ENCODE data around the gene SLC35F1. TPM values are rescaled to one million over a fixed set of nuclear protein-coding genes. Genes with fewer than 3 reads are reported as not detected.

The SLC35F1 gene
- total RNA-seq, 1 experiment from 2014 or later, result not detected

DNA sequence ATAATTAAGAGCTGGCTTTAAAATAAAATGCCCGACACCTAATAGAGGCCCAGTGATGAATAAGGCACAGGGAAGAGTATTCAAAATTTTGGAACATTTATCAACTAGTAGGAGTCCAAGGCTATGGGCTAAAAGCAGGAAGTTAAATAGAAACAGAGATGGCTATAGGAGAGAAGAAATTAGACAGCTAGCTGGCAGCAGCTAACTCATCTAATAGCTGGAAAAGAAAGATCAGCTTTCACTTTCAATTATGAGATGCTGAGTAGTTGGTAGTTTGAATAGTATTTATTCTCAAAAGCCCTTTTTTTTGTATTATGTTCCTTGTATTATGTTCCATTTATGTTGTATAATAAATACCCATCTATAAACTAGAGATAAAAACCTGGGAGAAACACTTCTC is 215.7 kb downstream of the SLC35F1 start:
- DNase-seq (ENCODE audit: low read depth), result no peak

DNA sequence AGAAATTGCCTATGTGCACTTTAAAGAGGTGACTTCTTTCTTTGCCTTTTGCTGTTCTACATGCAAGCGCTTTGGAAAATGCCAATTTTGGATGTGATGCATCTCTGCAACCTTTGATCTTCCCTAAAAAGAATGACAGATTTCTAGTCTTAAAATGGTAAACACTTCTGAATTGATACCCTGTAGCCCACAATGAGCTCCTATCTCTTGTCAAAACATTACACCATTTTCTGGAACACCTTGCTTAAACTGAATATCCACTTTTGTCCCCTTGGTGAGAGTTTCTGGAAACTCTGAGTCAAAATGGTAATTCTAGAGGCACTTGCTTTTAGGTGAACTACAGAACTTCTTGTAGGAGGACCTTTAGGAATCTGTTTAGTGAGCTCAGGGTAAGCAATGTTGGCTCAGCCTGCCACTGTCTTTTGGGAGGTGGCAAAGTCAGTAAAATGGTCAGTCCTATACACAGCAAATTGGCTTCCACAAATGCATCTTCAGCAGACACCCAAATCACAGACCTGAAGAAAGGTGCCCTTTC is 216.5 kb downstream of the SLC35F1 start:
- no peak for DNase-seq (ENCODE audit: low read depth)

DNA sequence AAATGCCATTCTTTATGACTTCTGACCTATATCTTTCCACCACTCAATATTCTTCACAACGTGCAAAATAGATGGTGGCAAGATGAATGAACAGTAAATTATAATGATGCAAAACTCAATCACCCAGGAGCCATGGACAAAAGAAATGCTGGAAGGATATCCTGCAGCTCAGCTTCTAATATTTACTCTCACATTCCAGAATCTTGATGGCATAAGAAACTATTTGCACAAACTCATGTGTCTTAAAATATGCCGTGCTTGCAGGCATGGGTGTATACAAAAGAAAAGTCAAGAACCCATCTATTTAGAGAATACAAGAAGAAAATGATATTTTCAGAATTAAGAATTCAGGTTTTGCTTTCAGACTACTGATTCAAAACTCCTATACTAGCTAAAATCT is 217.8 kb downstream of the SLC35F1 start:
- no peak for DNase-seq (ENCODE audit: low read depth)

DNA sequence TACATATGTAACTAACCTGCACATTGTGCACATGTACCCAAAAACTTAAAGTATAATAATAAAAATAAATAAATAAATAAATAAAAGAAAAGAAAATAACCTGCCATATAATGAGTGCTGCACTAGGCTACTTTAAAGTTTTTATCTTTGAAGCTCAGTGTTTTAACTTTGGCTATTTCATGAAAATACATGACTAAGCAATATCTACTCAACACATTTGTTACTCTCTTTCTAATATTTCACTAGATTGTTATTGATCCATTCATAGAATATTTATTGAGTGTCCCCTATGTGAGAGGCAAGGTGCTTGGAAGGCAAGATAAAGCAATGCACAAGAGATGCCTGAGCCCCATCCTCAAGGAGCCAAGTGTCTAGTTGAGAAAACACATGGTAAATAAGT is 221.7 kb downstream of the SLC35F1 start:
- no peak for DNase-seq (ENCODE audit: low read depth)

DNA sequence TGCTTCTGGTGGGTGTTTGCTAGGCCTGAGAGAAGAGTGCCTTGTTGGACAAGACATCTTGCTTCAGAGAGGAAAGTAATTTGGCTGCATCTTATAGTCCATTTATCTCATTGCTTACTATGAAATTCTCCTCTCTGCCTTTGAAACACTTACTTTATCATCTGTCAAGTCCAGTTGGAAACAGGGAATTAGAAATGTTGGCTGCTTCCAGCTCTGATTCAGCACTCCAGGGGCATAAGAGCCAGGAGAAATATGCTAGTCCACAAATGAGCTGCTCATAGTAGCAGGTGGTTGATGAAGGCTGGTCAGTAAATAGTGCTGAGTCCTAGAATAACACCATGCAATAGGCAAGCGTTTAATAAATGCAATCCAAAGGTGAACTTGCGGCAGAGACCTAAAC is 227.1 kb downstream of the SLC35F1 start:
- DNase-seq (ENCODE audit: low read depth), result no peak

DNA sequence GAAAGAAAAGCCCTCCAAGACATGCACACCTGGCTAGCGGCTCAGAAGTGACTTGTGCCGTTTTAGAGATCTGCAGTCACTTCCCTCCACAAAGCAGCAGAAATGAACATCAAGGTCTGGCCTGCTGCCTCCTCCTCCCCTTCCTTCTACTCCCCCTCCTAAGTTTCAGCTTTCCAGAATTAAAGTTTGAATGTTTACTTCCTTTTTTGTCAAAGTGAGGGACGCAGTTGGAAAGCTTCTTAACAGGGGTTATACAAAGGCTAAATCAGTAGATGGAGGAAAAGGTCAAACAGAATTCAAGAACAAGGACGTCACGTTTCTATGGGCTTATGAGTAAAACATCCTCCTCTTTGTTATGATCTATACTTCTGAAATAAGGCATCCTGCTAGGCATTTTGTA is 227.7 kb downstream of the SLC35F1 start:
- DNase-seq (ENCODE audit: low read depth), result no peak

DNA sequence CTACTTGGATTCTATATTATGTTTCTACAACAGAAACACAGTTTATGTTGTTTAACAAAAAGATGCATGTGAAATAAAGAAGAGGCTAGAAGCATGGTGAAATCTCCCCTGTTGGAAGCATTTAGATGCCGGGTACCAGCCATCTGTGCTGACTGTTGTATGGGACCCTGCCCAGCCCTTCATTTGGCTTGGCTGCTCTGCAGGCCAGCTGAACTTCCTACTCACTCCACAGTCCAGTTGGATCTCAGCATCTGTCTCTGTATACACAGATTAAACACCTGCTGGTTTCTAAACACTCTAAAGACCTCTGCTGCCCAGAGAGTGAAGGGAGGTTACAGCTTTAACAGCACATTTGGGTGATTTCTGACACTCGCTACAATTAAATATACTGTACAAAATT is 228.3 kb downstream of the SLC35F1 start:
- DNase-seq (ENCODE audit: low read depth), result no peak

DNA sequence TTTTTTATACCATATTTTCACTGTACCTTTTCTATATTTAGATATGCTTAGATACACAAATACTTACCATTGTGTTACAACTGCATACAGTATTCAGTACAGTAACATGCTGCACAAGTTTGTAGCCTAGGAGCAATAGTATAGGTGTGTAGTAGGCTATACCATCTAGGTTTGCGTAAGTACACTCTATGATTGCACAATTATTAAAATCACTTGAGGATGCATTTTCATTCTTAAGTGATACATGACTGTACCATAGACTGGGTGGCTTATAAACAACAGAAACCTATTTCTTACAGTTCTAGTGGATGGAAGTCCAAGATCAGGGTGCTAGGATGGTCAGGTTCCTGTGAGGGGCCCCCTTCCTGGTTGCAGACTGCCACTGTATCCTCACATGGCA is 234.1 kb downstream of the SLC35F1 start:
- no peak for DNase-seq (ENCODE audit: low read depth)

DNA sequence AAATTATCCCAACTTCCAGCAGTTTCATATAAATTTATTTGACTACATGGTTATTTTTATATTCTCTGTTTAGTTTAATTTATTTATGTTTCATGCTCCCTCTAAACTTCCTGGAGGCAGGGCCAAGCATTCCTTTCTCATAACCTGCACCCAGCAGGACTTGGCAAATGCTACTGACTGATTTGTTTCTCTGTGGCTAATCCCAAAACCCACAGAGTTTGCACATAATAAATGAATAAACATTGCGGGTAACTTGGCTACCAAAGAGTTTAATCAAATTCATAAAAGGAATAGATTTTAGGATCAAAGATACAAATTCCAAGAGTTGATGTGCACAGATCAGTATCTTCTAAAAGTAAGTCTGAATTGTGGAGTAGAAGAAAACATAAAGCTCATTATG is 239.5 kb downstream of the SLC35F1 start:
- peak; percentile 18 for DNase-seq (ENCODE audit: low read depth)

DNA sequence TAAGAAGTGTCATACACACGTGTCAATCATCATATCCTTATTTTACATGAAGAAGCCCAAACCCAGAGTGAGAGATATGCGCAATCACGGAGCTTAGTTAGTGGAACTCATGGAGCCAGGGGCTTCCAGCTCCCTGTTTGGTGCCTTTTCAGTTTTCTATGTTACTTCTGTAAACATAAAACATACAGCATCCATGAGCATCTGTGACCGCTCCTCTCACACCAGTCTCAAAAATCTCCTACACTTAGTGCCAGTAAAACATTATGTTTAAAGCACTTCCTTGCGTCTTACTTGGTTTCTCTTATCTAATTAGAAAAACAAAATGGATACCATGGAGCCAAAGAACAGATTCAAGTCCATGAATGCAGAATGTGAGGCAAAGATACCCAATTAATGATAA is 240.4 kb downstream of the SLC35F1 start:
- no peak for DNase-seq (ENCODE audit: low read depth)

DNA sequence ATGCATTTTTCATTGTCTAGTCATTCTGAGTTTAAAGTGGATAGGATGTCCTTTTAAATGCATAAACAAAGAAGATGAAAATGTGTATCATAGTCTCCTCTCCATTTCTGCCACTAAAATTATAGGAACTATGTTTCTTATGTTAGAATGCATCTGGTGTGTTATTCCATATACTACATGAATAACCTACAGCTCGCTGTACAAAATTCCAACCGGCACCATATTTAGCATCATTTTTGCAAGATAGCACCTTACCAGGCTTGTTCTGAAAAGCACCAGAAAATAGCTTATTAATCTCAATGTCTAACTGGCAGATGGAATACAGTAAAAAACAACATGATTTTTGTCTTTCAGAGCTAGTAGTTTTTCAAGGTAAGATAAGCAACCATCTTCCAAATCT is 241.5 kb downstream of the SLC35F1 start:
- no peak for DNase-seq (ENCODE audit: low read depth)

DNA sequence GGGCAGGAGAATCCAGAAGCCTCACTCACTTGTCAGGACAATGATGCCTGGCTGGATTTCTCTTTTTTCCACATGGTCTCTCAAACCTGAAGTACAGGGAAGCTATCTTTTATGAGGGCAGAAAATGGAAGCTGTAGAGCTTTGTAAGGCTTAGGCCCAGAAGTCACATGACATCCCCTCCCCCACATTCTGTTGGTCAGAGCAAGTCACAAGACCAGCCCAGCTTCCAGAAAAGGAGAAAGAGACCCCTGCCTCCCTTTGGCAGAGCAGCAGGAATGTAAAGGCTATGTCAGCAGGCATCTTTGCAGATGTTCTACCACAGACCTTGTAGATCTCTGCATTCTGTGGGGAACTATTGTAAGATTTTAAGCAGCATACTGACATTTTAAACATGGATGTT is 245.5 kb downstream of the SLC35F1 start:
- DNase-seq (ENCODE audit: low read depth), result no peak

DNA sequence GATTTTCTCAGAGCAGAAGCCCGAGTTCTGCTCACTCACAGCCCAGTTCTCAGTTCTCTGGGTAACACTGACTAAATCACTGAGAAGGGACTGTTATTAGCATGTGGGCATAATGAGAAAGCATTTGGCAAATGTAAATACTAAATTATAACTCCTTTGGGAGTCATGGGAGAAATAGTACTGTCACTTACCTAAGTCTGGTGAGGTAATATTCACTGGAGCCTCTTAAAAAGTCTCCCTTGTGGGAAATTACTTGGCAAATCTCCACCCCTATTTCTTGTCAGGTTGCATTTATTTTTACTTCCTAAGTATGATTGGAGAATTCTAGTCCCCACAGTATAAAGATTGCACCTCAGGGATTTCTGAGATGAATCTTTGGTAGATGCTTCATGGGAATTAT is 254.3 kb downstream of the SLC35F1 start:
- no peak for DNase-seq (ENCODE audit: low read depth)

DNA sequence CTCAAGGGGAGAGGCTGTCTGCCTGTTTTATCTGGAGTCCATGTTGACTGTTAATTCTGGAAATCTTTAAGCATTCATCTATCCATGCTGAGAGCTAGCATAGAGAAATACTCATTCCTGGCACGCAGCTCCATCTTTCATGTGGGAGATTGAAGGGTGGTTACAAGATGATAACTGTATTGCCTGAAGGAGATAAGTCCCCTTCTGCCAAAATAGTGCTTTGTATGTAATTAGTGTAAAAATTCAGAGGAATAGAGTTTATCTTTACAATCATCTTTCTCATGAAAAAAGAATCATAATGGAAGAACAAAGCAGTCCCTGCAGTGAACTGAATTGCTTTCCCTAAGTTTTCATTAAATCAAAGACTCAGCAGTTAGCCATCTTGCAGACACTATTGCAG is 256.5 kb downstream of the SLC35F1 start:
- DNase-seq (ENCODE audit: low read depth), result no peak

DNA sequence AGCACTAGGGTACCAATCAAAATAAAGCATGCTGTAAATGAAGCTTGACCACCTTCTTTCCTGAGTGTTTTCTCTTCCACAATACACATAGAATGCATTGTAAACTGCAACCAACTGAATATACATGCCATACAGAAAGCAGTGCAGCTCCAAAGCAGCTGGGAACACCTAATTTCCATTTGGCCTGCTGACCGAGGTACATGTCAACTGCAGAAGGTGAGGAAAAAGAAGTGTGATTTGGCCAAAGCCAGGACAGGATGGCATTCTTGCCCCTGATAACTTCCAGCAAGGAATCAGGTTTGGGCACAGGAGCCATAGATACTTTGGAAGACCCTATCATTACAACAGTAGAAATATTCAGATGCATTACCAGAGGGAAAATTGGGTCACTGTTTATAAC is 258.4 kb downstream of the SLC35F1 start:
- DNase-seq (ENCODE audit: low read depth), result no peak

DNA sequence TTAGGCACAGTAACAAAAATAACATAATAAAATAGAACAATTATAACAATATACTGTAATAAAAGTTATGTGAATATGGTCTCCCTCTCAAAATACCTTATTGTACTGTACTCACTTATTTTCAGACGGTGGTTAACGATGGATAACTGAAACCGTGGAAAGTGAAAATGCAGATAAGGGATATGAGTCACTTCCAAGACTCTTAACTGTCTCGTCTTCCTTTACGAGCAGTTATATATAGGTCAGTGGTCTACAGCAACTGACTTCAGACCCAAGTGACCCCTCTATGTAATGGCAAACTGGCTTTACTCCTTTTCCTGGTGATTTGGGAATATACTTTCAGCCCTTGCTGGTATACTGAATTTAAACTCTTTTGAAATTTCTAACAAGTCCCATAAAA is 261.4 kb downstream of the SLC35F1 start:
- no peak for DNase-seq (ENCODE audit: low read depth)

DNA sequence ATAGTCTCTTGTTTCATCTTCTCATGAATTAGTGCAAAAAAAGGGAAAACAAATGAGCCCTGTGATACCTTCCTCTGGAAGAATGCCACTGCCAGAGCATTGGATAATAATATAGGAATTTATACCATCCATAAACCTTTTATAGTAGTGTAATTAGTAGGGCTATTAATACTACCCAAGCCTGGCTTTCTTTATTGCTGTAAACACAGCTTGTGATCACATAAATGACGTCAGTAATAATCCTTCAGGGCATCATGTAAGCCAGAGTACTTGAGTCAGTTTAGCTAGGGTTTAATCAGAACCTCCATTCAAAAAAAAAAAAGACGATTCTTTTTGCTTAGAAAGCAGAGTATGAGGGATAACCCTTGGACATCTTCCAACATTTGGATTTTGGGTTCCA is 264.8 kb downstream of the SLC35F1 start:
- DNase-seq (ENCODE audit: low read depth), result no peak

DNA sequence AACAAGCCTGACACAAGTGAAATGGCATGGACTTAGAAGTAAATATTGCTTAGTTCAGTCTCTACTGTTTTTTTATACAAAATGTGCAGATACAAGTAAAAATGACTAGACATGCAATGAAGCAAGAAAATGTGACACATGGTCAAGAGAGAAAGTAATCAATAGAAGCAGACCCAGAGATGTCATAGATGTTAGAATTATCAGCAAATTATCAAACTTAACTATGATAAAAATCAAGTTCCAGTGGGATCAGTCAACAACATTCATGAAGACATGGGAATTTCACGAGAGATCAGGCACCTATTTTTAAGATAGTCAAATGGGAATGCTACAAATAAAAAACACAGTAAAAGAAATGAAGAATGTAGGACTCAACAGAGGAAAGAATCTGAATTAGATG is 267.0 kb downstream of the SLC35F1 start:
- DNase-seq (ENCODE audit: low read depth), result no peak

DNA sequence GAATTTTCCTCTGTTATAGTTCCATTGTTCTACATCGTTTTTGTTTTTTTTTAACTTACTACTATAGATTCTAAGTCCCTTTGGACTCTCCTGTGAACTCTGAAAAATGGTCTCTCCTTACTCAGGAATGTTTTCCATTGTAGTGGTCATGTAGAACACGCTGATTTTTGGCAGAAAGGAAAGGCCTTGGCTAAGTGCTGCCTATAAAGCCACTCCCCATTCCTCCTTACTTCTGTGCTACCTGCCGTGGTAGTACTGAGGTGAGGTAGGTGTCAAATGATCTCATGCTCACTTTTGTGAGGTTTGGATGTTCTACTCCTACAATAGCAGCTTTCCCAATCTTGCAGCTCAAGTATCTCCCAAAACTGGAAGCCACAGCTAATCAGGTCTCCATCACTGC is 270.7 kb downstream of the SLC35F1 start:
- DNase-seq (ENCODE audit: low read depth), result no peak

DNA sequence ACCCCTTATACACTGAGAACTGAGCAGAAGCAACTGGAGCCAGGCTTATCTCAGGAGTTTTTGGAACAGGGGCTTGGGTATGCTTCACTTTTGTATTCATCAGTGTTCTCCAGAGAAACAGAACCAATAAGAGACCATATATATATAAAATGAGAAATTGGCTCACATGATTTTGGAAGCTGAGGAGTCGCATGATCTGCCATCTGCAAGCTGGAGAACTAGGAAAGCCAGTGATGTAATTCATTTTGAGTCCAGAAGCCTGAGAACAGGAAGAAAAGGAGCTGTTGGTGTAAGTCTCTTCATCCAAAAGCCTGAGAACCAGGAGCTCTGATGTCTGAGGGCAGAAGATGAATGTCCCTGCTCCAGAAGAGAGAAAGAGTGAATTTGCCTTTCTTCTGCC is 272.0 kb downstream of the SLC35F1 start:
- no peak for DNase-seq (ENCODE audit: low read depth)

DNA sequence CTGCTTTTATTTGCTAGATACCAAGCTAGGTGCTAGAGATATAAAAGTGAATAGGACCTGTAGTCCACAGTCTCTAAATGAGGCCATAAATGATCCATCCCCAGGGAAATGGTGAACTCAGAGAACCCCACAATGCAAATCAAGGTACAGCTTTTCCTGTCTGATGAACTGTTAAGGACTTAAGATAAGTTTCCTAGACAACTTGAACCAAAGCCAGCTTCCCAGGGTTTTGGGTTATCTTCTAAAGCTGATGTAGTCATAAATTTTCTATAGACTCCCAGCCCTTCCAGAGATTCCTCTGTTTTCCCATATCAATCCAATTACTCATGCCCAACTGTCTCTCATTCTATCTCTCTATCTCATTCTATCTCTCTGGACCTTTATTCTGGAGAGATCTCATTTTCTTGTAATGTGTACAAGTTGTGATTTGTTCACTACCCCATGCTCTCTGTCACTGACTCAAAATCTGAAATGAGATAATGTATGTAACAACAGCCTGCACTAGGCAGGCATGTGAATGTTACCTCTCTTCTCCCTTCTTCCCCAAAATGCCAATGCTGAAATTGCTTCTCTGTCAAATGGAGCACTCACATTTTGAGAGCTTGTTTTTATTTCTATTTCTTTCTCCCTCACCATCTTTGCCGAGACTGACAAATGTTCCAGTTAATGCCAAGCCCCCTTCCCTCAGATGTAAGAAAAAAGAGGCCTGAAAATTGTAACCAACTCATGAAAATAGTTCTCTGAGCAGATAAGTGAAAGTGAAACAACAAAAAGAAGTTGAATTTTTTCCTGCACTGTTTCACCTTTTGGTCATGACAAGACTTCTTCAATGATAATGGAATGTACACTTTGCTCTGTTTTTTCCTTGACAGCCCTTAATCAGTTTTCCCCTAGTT is 279.9 kb downstream of the SLC35F1 start:
- no peak for DNase-seq (ENCODE audit: low read depth)

DNA sequence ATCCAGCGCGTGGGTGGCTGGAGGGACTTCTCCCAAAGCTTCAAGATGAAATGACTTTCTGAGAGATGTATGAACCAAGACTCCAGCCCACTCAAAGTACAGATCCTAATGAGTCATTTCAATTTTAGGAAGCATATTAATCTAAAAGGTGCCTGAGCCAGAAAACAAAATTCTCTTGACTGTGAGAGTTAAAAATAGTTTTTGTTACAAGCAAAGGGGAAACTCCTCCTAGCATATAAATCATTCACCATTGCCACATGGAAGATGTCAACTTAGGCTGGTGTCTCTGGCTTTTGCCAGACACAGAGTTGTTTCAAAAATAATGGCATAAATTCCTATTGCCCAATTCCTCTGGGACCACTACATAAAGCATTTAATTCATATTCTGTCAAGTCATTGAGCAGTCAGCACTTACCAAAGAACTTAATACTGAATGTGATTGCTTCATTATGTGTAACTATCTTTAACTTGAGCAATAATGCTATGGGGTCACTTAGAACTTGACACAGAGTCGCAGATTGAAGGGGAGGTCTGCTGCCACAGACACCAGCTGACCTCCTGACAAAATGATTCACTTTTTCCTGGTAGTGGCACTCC is 280.6 kb downstream of the SLC35F1 start:
- DNase-seq (ENCODE audit: low read depth), result peak; percentile 22

DNA sequence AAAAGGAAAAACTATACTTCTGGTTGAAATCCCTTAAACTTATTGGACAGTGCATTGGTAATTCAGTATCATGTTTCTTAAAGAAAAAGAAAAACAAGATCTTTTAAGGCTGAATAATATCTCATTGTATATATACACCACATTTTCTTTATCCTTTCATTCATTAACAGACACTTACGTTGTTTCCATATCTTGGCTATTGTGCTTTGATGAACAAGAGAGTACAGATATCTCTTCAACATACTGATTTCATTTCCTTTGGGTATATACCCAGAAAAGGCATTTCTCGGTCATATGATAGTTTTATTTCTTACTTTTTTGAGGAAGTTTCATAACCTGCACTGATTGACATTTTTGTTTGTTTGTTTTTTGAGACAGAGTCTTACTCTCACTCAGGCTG is 281.5 kb downstream of the SLC35F1 start:
- DNase-seq (ENCODE audit: low read depth), result no peak

All from LHCN-M2 (cell line).